K562 (cell line): ENCODE data around the gene MRAP2.

Experiments
- TBP ChIP-seq: optimal IDR thresholded peaks from 2 replicates; pipeline ENCODE3; 2011; ENCODE audit warnings: low read depth, low read length, improper control_type of control experiment
- ZZZ3 ChIP-seq: fragments of 450-650 bp; IDR thresholded peaks from 2 replicates; pipeline ENCODE4 v1.6.1; 2016; ENCODE audit warnings: antibody characterized with exemption, mild to moderate bottlenecking, moderate library complexity

DNA sequence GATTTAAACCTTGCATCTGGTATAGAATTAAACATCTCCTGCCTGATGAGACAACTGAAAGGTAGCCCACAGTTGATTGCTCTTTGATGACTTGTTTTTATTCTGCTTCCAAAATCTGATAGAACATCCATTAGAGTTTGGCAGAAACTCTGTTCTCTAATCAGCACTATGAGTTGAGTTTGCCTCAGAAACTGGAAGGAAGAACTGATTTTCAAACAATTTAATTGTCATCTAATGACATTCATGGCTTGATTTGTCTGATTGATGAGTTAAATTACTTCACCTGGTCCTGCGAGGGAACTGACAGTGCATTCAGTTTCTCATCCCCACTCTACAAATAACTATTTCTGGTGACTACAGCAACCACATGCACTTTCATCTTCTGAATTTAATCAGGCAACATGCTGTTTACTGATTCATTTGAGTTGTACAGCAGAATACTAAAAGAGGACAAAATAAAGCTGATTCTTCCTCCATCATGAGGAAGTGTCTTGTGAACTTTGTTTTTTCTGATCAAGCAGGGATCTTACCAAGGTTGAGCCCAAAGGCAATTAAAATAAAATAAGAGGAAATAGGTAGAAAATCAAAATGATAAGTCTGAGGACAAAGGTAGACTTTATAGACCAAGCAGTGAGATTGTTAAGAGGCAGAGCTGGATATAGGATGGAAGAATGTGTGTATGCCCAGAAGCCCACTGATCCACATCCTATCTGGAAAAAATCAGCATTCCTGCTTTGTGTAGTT, 15.7 kb upstream of the MRAP2 start:
- TF ChIP-seq ZZZ3 (no peak), TBP (no peak)
